ENCODE measurements around the gene DAG1. TPM values are rescaled to one million over a fixed set of nuclear protein-coding genes. Genes with fewer than 3 reads are reported as not detected.

DAG1 gene
- polyA plus RNA-seq, 1 donor (not counting 4 experiments of a cell fraction or from before 2014, with no cell fraction given): 22.0 TPM

GRCh38 chr3:49460188-49460890 lies 9.7 kb upstream of the DAG1 start:
- Histone ChIP-seq H4K20me1 (ENCODE audit: control insufficient read depth, extremely low read depth, insufficient read depth, low read length) (no peaks in the 10 kb centered on the region), H2AFZ (ENCODE audit: control insufficient read depth, low read length) (no peak overlapping the region), H3K9ac (ENCODE audit: control insufficient read depth, extremely low read depth, insufficient read depth, low read length) (no peak overlapping the region), H3K79me2 (ENCODE audit: control insufficient read depth, insufficient read depth, low read length) (no peaks in the 10 kb centered on the region), H3K27me3 (ENCODE audit: control insufficient read depth, extremely low read depth, insufficient read depth, low read length) (no peaks in the 10 kb centered on the region), H3K9me1 (ENCODE audit: control insufficient read depth, extremely low read depth, insufficient read depth, low read length) (peaks cover 2% of the 10 kb centered on the region), H3K4me1 (ENCODE audit: control insufficient read depth, extremely low read depth, insufficient read depth, low read length) (peaks cover 27% of the 10 kb centered on the region), H3K4me2 (ENCODE audit: control insufficient read depth, extremely low read depth, insufficient read depth, low read depth, low read length) (no peak overlapping the region), H3K36me3 (ENCODE audit: control insufficient read depth in 2 of 2, extremely low read depth in 1 of 2, insufficient read depth in 2 of 2, low read length in 2 of 2) (no peaks in the 10 kb centered on the region), H3K4me3 (ENCODE audit: control insufficient read depth in 2 of 3, extremely low read depth in 1 of 3, insufficient read depth in 2 of 3, low read depth in 1 of 3, low read length in 3 of 3) (no peak overlapping the region), H3K9me3 (ENCODE audit: control insufficient read depth, low read depth, low read length) (no peaks in the 10 kb centered on the region), H3K27ac (ENCODE audit: control insufficient read depth, insufficient read depth, low read length) (no peak overlapping the region)
- dilution Hi-C loops (cut with MboI; ENCODE audit: extremely low pct_ligation_motif_present, low sequenced_read_pairs): no loop called here
- FAIRE-seq (no peak), DNase-seq (ENCODE audit: low read depth, low spot score) (no peak)
- TF ChIP-seq CTCF (optimal IDR thresholded peaks at IDR 0.05 in 1 of 3, IDR thresholded peaks at IDR 0.05 in 1 of 3, conservative IDR thresholded peaks at IDR 0.05 in 1 of 3; ENCODE audit: extremely low read depth in 1 of 3, insufficient read depth in 2 of 3, low read length in 3 of 3) (no peak), EZH2 (IDR thresholded peaks at IDR 0.05; ENCODE audit: low read length) (no peak)

- Histone ChIP-seq H2AFZ (ENCODE audit: control insufficient read depth, low read length) (peak overlapping the region; percentile 69), H3K4me2 (ENCODE audit: control insufficient read depth, extremely low read depth, insufficient read depth, low read depth, low read length) (peak overlapping the region; percentile 52), H4K20me1 (ENCODE audit: control insufficient read depth, extremely low read depth, insufficient read depth, low read length) (no peaks in the 10 kb centered on the region), H3K27me3 (ENCODE audit: control insufficient read depth, extremely low read depth, insufficient read depth, low read length) (no peaks in the 10 kb centered on the region), H3K9ac (ENCODE audit: control insufficient read depth, extremely low read depth, insufficient read depth, low read length) (no peak overlapping the region), H3K36me3 (ENCODE audit: control insufficient read depth in 2 of 2, extremely low read depth in 1 of 2, insufficient read depth in 2 of 2, low read length in 2 of 2) (no peaks in the 10 kb centered on the region), H3K9me1 (ENCODE audit: control insufficient read depth, extremely low read depth, insufficient read depth, low read length) (peaks cover 2% of the 10 kb centered on the region), H3K4me3 (ENCODE audit: control insufficient read depth in 2 of 3, extremely low read depth in 1 of 3, insufficient read depth in 2 of 3, low read depth in 1 of 3, low read length in 3 of 3) (no peak overlapping the region), H3K9me3 (ENCODE audit: control insufficient read depth, low read depth, low read length) (no peaks in the 10 kb centered on the region), H3K79me2 (ENCODE audit: control insufficient read depth, insufficient read depth, low read length) (no peaks in the 10 kb centered on the region), H3K27ac (ENCODE audit: control insufficient read depth, insufficient read depth, low read length) (no peak overlapping the region), H3K4me1 (ENCODE audit: control insufficient read depth, extremely low read depth, insufficient read depth, low read length) (peaks cover 24% of the 10 kb centered on the region)
- TF ChIP-seq CTCF (optimal IDR thresholded peaks at IDR 0.05 in 1 of 3, IDR thresholded peaks at IDR 0.05 in 1 of 3, conservative IDR thresholded peaks at IDR 0.05 in 1 of 3; ENCODE audit: extremely low read depth in 1 of 3, insufficient read depth in 2 of 3, low read length in 3 of 3) (no peak), EZH2 (IDR thresholded peaks at IDR 0.05; ENCODE audit: low read length) (no peak)
- FAIRE-seq (no peak), DNase-seq (ENCODE audit: low read depth, low spot score) (no peak)
- dilution Hi-C loops (cut with MboI; ENCODE audit: extremely low pct_ligation_motif_present, low sequenced_read_pairs): no loop called here
Measured at GRCh38 chr3:49460956-49461355, 9.1 kb upstream of the DAG1 start.

Measured in keratinocyte (primary cell).